ENCODE data around the gene HNF1B.

The HNF1B gene

GRCh38 chr17:37674511-37674910 lies 70.3 kb downstream of the HNF1B start:
- Histone ChIP-seq H3K4me2 (ENCODE audit: low read length) (no peak overlapping the region), H3K4me3 (ENCODE audit: low read length) (no peak overlapping the region), H3K9me2 (replicated peaks; ENCODE audit: control insufficient read depth, low read length) (no peaks in the 10 kb centered on the region), H3K79me2 (ENCODE audit: control insufficient read depth, low read length) (no peaks in the 10 kb centered on the region), H3K9me3 (ENCODE audit: control insufficient read depth, insufficient read depth, low read length) (no peaks in the 10 kb centered on the region), H4K20me1 (ENCODE audit: control insufficient read depth, insufficient read depth, low read depth, low read length) (no peaks in the 10 kb centered on the region), H3K4me1 (ENCODE audit: control insufficient read depth, low read length) (no peaks in the 10 kb centered on the region), H3K36me3 (ENCODE audit: control insufficient read depth, low read length) (no peaks in the 10 kb centered on the region), H3F3A (ENCODE audit: control insufficient read depth, insufficient read depth) (no peaks in the 10 kb centered on the region), H3K27ac (ENCODE audit: low read depth, low read length) (no peak overlapping the region), H3K27me3 (ENCODE audit: control insufficient read depth, low read length) (peaks cover 20% of the 10 kb centered on the region)
- TF ChIP-seq CTCF (IDR thresholded peaks at IDR 0.05; ENCODE audit: low read depth, low read length, poor library complexity, severe bottlenecking) (no peak), EZH2phosphoT487 (IDR thresholded peaks at IDR 0.05; ENCODE audit: borderline replicate concordance, low read length) (no peak)

GRCh38 chr17:37673386-37673785 lies 71.5 kb downstream of the HNF1B start:
- no peak overlapping the region for H3K4me2 ChIP-seq (ENCODE audit: low read length)
- H3K9me2 ChIP-seq (replicated peaks; ENCODE audit: control insufficient read depth, low read length), result no peaks in the 10 kb centered on the region
- H3K9me3 ChIP-seq (ENCODE audit: control insufficient read depth, insufficient read depth, low read length), result no peaks in the 10 kb centered on the region
- no peaks in the 10 kb centered on the region for H3F3A ChIP-seq (ENCODE audit: control insufficient read depth, insufficient read depth)
- no peak overlapping the region for H3K27ac ChIP-seq (ENCODE audit: low read depth, low read length)
- H3K79me2 ChIP-seq (ENCODE audit: control insufficient read depth, low read length), result no peaks in the 10 kb centered on the region
- no peaks in the 10 kb centered on the region for H3K36me3 ChIP-seq (ENCODE audit: control insufficient read depth, low read length)
- TF ChIP-seq EZH2phosphoT487 (IDR thresholded peaks at IDR 0.05; ENCODE audit: borderline replicate concordance, low read length), result no peak
- no peak for TF ChIP-seq CTCF (IDR thresholded peaks at IDR 0.05; ENCODE audit: low read depth, low read length, poor library complexity, severe bottlenecking)
- H3K27me3 ChIP-seq (ENCODE audit: control insufficient read depth, low read length), result peaks cover 20% of the 10 kb centered on the region
- H3K4me1 ChIP-seq (ENCODE audit: control insufficient read depth, low read length), result no peaks in the 10 kb centered on the region
- H4K20me1 ChIP-seq (ENCODE audit: control insufficient read depth, insufficient read depth, low read depth, low read length), result no peaks in the 10 kb centered on the region
- no peak overlapping the region for H3K4me3 ChIP-seq (ENCODE audit: low read length)

- Histone ChIP-seq H3K4me1 (ENCODE audit: control insufficient read depth, low read length) (no peaks in the 10 kb centered on the region), H4K20me1 (ENCODE audit: control insufficient read depth, insufficient read depth, low read depth, low read length) (no peaks in the 10 kb centered on the region), H3K4me3 (ENCODE audit: low read length) (no peak overlapping the region), H3K9me3 (ENCODE audit: control insufficient read depth, insufficient read depth, low read length) (no peaks in the 10 kb centered on the region), H3K36me3 (ENCODE audit: control insufficient read depth, low read length) (no peaks in the 10 kb centered on the region), H3K4me2 (ENCODE audit: low read length) (no peak overlapping the region), H3F3A (ENCODE audit: control insufficient read depth, insufficient read depth) (no peaks in the 10 kb centered on the region), H3K79me2 (ENCODE audit: control insufficient read depth, low read length) (no peaks in the 10 kb centered on the region), H3K27ac (ENCODE audit: low read depth, low read length) (no peak overlapping the region), H3K27me3 (ENCODE audit: control insufficient read depth, low read length) (peaks cover 24% of the 10 kb centered on the region), H3K9me2 (replicated peaks; ENCODE audit: control insufficient read depth, low read length) (no peaks in the 10 kb centered on the region)
- TF ChIP-seq EZH2phosphoT487 (IDR thresholded peaks at IDR 0.05; ENCODE audit: borderline replicate concordance, low read length), result no peak
- no peak for TF ChIP-seq CTCF (IDR thresholded peaks at IDR 0.05; ENCODE audit: low read depth, low read length, poor library complexity, severe bottlenecking)
Measured at GRCh38 chr17:37672548-37673078, 72.2 kb downstream of the HNF1B start.

Measured in DOHH2 (cell line).